Stimulated activated effector memory CD8-positive, alpha-beta T cell treated with anti-CD3 and anti-CD28 coated beads, Interleukin-12 subunit alpha, Interleukin-12 subunit beta, amount 100 ng/mL, for 72 hours (primary cell): Measurements from ENCODE around the gene RSPO1.

Source experiments
- ATAC-seq: fragments of 150-1000 bp; cut with Tn5 transposase; 2 replicates; pipeline ENCODE4 v1.10.0; 2021
- DNase-seq, 2 donors: peaks; one replicate each; pipeline ENCODE4 v3.0.0; 2021 to 2022; ENCODE audit warnings: low spot score in 2 of 2
- H3K27ac Mint-ChIP-seq: one replicate; pipeline ENCODE4 v1.8.0; 2022; ENCODE audit warnings: mild to moderate bottlenecking, mixed read lengths
- H3K36me3 Mint-ChIP-seq: one replicate; pipeline ENCODE4 v1.8.0; 2022; ENCODE audit warnings: mild to moderate bottlenecking, mixed read lengths
- H3K4me1 Mint-ChIP-seq: one replicate; pipeline ENCODE4 v1.8.0; 2022; ENCODE audit warnings: mixed read lengths
- H3K4me3 Mint-ChIP-seq: one replicate; pipeline ENCODE4 v1.8.0; 2022; ENCODE audit warnings: mild to moderate bottlenecking, mixed read lengths
- H3K9me3 Mint-ChIP-seq: one replicate; pipeline ENCODE4 v1.8.0; 2022; ENCODE audit warnings: mixed read lengths

RSPO1 gene

DNA sequence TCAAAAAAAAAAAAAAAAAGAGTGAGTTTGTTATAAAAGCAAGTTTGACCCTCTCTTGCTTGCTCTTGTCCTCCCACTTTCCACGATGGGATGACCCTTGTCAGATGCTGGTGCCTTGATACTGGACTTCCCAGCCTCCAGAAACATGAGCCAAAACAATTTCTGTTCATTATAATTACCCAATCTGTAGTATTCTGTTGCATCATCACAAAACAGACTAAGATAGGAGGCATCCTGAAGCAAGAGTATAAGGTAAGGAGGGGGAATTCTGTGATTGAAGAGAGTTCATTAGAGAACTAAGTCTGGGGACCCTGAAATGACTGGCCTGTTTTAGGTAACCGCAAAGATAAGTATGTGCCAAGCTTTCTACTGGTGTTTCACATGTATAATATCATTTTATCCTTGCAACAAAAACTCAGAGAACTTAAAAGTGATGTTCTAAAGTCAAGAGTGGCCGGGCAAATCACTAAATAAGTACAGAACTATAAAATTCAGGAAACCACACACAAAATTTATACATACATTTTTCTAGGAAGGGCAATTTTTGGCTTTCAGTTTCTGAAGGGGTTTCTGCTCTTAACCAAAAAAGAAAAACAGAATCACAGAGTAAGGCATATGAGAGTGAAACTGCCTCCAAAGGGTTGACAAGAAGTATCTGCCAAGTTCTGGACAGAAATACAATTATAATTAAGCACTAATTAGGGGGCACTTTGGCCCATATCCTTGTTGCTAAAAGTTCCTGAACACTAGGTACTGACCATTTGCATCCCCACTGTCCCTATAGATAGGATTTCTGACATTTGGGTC lies 64.0 kb downstream of the RSPO1 start:
- Mint-ChIP-seq H3K4me3 (peak overlapping the region; percentile 10), H3K4me1 (peaks cover 41% of the 10 kb centered on the region), H3K27ac (peak overlapping the region; percentile 41), H3K36me3 (peaks cover 100% of the 10 kb centered on the region), H3K9me3 (no peaks in the 10 kb centered on the region)
- peak; percentile 73 for ATAC-seq
- DNase-seq, result no peak

GRCh38 chr1:37567023-37567422 lies 67.7 kb downstream of the RSPO1 start:
- no peak for ATAC-seq
- Mint-ChIP-seq H3K4me1 (peaks cover 17% of the 10 kb centered on the region), H3K4me3 (no peak overlapping the region), H3K27ac (no peak overlapping the region), H3K9me3 (no peaks in the 10 kb centered on the region), H3K36me3 (peaks cover 79% of the 10 kb centered on the region)
- no peak for DNase-seq

GRCh38 chr1:37564892-37565291 lies 69.8 kb downstream of the RSPO1 start:
- H3K4me1 Mint-ChIP-seq, result no peaks in the 10 kb centered on the region
- no peak overlapping the region for H3K27ac Mint-ChIP-seq
- ATAC-seq (no peak), DNase-seq (no peak)
- peaks cover 57% of the 10 kb centered on the region for H3K36me3 Mint-ChIP-seq
- H3K9me3 Mint-ChIP-seq, result no peaks in the 10 kb centered on the region
- no peak overlapping the region for H3K4me3 Mint-ChIP-seq

DNA sequence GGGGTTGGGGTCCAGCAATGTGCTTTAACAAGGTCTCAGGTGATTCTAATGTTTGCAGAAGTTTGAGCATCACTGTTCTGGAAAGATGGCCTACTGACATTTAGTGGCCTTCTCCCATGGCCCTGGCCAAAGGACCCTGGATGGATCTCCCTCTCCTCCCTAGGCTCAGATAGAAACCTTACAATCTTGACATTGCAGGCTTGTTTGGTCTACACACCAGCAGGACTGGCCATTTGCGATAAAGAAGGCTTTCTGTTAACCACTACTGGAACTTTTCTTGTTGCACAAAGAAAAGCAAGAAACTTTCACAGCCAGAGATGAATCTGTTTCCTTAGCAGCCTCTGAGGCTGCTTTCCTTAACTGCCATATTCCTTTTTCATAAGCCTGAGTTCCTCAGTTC lies 71.7 kb downstream of the RSPO1 start:
- no peak for DNase-seq
- Mint-ChIP-seq H3K4me1 (no peaks in the 10 kb centered on the region), H3K36me3 (peaks cover 38% of the 10 kb centered on the region)

More for the DNA sequence above, 71.7 kb downstream of the RSPO1 start:
- no peak for ATAC-seq
- H3K27ac Mint-ChIP-seq, result peak overlapping the region; percentile 69
- no peak overlapping the region for H3K4me3 Mint-ChIP-seq
- H3K9me3 Mint-ChIP-seq, result no peaks in the 10 kb centered on the region
